HG02852 (cell line): ENCODE data around the gene CATSPERZ.

ENCODE experiments used
- ATAC-seq: cut with Tn5 transposase; IDR thresholded peaks from one replicate; pipeline ENCODE4 v1.9.1; 2021; ENCODE audit warnings: mild to moderate bottlenecking, moderate library complexity; ENCODE audit not compliant: unreplicated experiment

The CATSPERZ gene

DNA sequence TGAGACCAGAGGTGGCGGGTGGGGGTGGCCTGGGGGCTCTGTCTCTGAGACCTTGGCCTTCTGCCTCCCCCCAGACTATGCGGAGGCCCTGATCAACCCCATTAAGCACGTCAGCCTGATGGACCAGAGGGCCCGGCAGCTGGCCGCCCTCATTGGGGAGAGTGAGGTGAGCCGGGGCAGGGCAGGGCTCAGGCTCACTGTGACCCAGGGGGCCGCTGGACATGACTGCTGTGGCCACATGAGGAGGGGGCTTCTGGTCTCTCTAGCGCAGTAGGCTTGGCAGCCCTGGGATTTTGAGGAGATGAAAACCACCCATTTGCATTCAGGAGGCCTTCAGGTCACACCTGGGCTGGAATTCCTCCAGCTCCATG is 36.2 kb upstream of the CATSPERZ start:
- ATAC-seq, result no peak

- ATAC-seq, result no peak
These were observed 35.7 kb upstream of the CATSPERZ start for GRCh38 chr11:64264371-64264852.

DNA sequence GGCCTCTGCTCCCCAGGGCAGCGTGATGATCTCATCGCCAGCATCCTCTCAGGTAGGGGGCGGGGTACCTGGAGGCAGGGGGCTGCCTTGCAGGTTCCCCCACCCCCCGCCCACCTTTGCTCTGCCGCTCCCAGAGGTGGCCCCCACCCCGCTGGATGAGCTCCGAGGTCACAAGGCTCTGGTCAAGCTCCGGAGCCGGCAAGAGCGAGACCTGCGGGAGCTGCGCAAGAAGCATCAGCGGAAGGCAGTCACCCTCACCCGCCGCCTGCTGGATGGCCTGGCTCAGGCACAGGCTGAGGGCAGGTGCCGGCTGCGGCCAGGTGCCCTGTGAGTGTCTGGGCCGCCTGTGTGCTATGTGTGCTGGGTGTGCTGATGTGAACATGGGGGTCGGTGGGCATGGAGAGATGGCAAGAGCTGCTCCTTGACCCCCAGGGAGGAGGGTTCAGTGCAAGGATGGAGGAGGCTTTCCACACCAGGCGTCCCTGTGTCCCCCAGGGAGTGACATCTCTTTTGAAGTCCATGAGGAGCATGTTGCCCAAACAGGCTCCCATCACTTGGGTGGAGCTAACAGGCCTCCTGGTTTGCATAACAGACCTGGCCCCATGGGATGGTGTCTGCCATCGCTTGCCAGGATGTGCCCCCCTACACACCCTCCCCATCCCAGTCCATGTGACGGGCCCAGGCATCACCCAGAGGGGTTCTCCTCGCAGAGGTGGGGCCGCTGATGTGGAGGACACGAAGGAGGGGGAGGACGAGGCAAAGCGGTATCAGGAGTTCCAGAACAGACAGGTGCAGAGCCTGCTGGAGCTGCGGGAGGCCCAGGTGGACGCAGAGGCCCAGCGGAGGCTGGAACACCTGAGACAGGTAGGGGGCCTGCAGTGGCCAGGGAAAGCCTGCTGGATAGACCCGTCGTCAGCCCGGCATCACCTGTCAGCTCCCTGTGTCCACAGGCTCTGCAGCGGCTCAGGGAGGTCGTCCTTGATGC is 34.7 kb upstream of the CATSPERZ start:
- ATAC-seq, result no peak

DNA sequence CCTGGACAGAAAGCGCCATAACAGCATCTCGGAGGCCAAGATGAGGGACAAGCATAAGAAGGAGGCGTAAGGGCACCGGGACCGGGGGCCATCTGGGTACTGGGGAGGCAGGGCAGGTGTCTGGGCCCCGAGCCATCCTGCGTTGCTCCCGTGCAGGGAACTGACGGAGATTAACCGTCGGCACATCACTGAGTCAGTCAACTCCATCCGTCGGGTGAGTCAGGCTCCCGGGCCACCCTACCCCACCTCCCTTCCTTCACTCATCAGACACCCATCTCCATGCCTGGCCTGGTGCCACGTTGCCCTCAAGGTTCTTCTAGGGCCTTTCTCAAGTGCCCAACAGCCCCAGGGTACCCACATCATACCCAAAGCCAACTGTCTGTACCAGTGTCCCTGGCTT is 33.8 kb upstream of the CATSPERZ start:
- no peak for ATAC-seq

DNA sequence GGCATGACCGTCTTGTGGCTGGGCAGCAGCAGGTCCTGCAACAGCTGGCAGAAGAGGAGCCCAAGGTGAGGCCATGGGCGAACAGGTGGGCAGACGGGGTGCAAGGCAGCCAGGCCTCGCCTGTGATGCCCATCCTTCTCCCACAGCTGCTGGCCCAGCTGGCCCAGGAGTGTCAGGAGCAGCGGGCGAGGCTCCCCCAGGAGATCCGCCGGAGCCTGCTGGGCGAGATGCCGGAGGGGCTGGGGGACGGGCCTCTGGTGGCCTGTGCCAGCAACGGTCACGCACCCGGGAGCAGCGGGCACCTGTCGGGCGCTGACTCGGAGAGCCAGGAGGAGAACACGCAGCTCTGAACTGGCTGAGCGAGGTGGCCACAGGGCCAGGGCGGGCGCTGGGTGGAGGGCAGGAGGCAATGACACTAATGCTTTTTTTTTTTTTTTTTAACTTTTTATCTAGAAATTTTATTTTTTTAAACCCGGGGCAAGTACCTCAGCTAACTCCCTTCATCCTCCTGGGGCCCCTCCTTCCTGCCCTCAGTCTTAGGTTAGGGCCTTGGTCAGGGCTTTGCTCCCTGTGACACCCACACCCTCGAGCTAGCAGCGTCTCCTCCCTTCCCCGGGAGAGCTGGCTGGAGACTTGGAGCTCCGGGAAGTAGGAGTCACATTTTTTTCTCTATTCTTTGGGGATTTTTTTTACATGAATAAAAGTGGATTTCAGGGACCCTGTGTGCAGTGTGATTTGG is 32.8 kb upstream of the CATSPERZ start:
- no peak for ATAC-seq

GRCh38 chr11:64268025-64268892 is 31.9 kb upstream of the CATSPERZ start:
- no peak for ATAC-seq

- ATAC-seq, result peak; percentile 8
These were observed 31.1 kb upstream of the CATSPERZ start for GRCh38 chr11:64268893-64269539.

- ATAC-seq, result peak; percentile 75
These were observed 30.5 kb upstream of the CATSPERZ start for GRCh38 chr11:64269540-64270220.

DNA sequence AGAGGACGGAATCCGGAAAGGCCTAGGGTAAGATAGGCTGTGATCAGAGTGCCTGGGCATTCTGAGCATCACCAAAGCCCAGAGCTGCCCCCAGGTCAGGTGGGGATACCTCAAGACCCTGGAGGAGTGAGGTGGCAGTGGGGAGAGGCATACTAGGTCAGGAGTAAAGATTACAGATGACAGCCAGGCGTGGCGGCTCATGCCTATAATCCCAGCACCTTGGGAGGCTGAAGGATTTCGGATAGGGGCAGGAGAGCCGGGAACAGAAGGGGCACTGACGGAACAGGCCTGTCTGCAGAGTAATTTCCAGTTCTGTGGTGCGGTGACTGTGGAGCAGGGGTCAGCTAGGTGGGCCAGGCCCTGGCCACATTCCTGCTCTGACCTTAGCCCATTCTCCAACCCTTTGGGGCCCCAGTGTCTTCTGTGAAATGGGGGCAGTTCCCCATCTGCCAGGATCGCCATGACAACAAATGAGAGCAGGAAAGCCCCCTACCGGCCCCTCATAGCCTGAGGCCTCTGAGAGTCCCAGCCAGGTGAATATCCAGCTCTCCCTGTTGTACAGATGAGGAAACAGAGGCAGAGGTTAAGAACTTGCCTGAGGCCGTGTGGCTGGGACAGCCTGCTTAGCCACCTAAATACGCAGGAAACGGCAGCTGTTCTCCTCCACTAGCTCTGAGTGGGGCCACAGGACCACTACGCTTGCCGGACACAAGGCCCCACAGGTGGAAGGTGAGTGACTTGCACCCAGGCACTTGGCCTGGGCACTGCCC is 24.9 kb upstream of the CATSPERZ start:
- no peak for ATAC-seq

GRCh38 chr11:64275841-64276240 is 24.3 kb upstream of the CATSPERZ start:
- ATAC-seq, result no peak

- ATAC-seq, result no peak
These were observed 23.3 kb upstream of the CATSPERZ start for GRCh38 chr11:64276653-64277431.

GRCh38 chr11:64278576-64279190 is 21.5 kb upstream of the CATSPERZ start:
- ATAC-seq, result no peak

DNA sequence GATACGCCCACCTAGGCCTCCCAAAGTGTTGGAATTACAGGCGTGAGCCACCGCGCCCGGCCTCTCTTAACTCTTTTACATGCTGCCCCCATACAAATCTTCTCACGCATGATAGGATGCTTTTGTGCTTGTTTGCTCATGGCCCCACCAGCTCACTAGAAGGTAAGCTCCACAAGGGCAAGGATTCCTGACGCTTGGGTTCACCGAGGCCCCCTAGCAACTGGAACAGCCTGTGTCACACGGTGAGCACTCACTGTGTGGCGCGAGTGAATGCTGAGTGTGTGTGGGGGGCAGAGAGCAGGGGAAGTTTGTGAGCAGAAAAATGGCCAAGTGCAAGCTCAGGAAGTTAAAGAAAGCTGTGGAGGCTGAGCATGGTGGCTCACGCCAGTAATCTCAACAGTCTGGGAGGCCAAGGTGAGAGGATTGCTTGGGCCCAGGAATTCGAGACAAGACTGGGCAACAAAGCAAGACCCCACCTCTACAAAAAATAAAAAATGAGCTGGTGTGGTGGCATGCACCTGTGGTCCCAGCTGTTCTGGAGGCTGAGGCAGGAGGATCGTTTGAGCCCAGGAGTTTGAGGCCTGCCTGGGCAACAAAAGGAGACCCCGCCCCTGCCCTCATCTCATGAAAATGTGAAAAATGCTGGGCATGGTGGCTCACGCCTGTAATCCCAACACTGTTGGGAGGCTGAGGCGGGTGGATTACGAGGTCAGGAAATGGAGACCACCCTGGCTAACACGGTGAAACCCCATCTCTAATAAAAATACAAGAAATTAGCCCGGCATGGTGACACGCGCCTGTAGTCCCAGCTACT is 18.0 kb upstream of the CATSPERZ start:
- no peak for ATAC-seq

DNA sequence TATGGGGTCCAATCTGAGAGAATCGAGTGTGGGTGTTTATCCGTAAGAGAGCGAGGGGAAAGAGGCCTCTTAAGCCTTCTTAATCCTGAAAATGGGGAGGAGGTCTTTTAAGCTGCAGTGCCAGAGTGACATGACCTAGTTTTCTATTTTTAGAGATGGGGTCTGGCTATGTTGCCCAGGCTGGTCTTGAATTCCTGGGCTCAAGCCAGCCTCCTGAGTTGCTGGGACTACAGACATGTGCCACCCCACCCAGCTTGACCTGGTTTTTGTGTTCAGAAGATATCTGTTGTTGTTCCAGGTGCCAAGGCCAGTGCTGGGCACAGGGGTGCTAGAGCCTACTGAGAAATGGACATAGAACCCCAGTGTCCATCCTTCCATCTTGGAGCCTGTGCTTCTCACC is 17.1 kb upstream of the CATSPERZ start:
- no peak for ATAC-seq

DNA sequence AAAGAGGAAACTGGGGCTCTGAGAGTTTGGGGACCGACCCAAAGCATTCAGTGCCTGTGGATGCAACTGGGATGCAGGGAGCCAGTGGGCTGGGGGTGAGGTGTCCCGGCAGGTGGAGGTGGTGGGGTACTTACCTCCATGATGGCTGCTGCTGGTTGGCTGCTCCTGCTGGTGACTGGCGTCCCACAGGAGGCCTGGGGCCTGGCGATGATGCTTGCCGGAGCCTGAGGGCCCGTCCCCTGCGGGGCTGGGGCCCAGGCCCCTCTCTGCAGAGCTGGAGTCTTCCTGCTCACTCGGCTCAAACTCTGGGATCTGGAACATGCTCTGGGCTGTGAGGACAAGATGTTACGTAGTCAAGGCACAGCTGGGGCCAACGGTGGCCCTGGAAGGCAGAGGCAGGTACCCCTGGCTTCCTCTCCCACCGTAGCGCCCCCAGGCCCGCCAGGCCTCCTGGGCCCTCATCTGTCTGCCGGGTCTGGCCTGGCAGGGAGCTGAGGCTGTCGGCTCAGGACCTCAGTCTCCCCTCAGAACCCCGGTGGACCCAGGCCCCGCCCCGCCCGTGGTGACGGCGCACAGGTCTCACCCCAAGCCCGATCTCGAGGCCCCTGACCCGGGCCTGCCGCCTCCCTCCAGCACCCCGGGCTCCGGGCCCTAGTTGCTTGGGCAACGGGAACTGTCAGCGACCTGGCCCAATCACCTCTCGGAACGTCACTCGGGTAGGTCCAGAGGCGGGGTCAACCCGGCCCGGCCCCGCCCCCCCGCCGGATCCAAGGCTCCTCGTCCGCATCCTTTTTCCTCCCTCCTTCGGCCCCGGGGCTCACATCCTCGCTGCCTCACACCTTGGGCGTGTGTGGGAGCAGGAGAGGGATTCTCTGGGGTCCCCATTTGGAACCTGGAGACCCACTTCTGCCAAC is 15.9 kb upstream of the CATSPERZ start, which contains the start of gene BAD:
Gene BAD, minus strand, starts transcription at position 618 of the 914 bp plus-strand sequence. Its CDS starts 297 bp downstream, at position 321.
- peak; percentile 77 for ATAC-seq
